Neural cell (in vitro differentiated cells): ENCODE results near the gene AKR7A3.

Experiments
- CTCF ChIP-seq: fragments of 450-650 bp; IDR thresholded peaks from 2 replicates; pipeline ENCODE4 v1.5.1; 2014; ENCODE audit warnings: antibody characterized with exemption, mild to moderate bottlenecking, moderate library complexity; ENCODE audit not compliant: poor library complexity, severe bottlenecking
- EZH2 ChIP-seq: fragments of 200-600, 300-800 bp; shearing (Covaris generic), sonication (generic); IDR thresholded peaks from 2 replicates; pipeline ENCODE4 v1.6.1; 2014; ENCODE audit warnings: antibody characterized with exemption, low read length, borderline replicate concordance, mild to moderate bottlenecking; ENCODE audit not compliant: insufficient read depth, poor library complexity, severe bottlenecking
- POLR2AphosphoS5 ChIP-seq: IDR thresholded peaks from 2 replicates; pipeline ENCODE4 v1.6.1; 2012
- RAD21 ChIP-seq: fragments of 450-650 bp; conservative IDR thresholded peaks from 2 replicates; pipeline ENCODE4 v1.6.1; 2014; ENCODE audit warnings: antibody characterized with exemption, mild to moderate bottlenecking, moderate library complexity

DNA sequence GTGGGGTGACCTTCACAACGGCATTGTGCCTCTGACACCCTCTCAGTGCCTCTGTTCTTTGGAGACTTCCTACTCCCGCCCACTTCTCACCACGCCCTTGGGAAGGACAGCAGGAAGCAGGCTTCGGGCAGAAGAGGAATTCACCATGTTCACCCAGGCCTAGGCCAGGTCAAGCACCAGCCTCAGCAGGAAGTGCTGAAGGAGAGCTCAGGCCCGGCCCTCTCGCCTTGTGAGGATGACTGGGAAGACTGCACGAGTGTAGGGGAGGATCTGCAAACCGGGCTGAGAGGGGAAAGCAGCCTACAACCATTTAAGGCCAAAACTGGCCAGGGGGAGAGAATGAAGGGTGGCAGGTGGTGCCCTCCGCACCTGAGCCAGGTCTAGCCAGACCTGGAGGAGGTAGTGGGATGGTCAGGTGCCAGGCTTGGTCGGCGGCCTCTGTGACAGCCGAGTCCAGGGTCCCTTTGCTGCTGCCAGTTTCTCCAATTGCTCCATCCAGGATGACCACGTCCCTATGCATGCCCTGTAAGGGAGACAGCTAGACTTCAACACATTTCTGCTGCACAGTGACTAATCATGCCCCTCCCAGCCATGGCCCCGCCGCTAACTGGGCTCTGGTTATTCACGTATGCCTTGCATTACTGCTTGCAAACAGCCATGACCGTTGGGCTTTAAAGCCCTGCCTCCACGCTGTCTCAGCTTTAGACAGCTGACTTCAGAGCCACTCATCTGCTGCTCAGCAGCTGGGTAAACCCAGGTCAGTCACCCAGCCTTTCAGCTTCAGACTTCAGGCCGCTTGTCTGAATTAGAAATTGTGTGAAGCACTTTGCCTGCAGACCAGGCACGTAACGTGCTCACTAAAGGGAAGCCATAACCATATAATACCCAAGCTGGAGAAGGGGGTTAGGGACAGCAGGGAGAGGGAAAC, 28.1 kb downstream of the AKR7A3 start:
- no peak for TF ChIP-seq CTCF
- no peak for TF ChIP-seq EZH2
- no peak for TF ChIP-seq POLR2AphosphoS5
- no peak for TF ChIP-seq RAD21
